Brain microvascular endothelial cell (primary cell): Measurements from ENCODE around the gene CRYBG3.

Experiments used
- DNase-seq: peaks from one replicate; pipeline ENCODE4 v3.0.0-alpha.2; 2020
- H3K27ac ChIP-seq: fragments of 250-450 bp; sonication (Bioruptor Pico); 2 replicates; pipeline ENCODE4 v1.5.1; 2020; ENCODE audit warnings: mild to moderate bottlenecking, moderate library complexity
- H3K27me3 ChIP-seq: fragments of 250-450 bp; sonication (Bioruptor Pico); replicated peaks from 2 replicates; pipeline ENCODE4 v1.5.1; 2020; ENCODE audit warnings: mild to moderate bottlenecking
- H3K36me3 ChIP-seq: fragments of 250-450 bp; sonication (Bioruptor Pico); replicated peaks from 2 replicates; pipeline ENCODE4 v1.5.1; 2020; ENCODE audit warnings: mild to moderate bottlenecking
- H3K4me3 ChIP-seq: 2 replicates; pipeline ENCODE4 v1.5.1; 2011; ENCODE audit warnings: low read depth, mild to moderate bottlenecking, control low read depth, low read length, moderate library complexity
- CTCF ChIP-seq: IDR thresholded peaks from 2 replicates; pipeline ENCODE4 v1.5.1; 2011; ENCODE audit warnings: low read depth, mild to moderate bottlenecking, moderate library complexity, low read length, control low read depth, inconsistent platforms; ENCODE audit errors: missing control alignments
- in situ Hi-C: cut with HindIII; loops from 2 replicates; pipeline ENCODE4 v1.10.0; 2017; ENCODE audit warnings: low sequenced_read_pairs, low pct_ligation_motif_present

The CRYBG3 gene

GRCh38 chr3:97940034-97940433 is 118.2 kb downstream of the CRYBG3 start:
- Histone ChIP-seq H3K27me3 (no peaks in the 10 kb centered on the region), H3K36me3 (peaks cover 7% of the 10 kb centered on the region), H3K27ac (no peak overlapping the region), H3K4me3 (no peak overlapping the region)
- TF ChIP-seq CTCF = no peak
- in situ Hi-C loops = no loop called here
- no peak for DNase-seq

- H3K4me3 ChIP-seq = no peak overlapping the region
- H3K36me3 ChIP-seq = peaks cover 27% of the 10 kb centered on the region
- no peaks in the 10 kb centered on the region for H3K27me3 ChIP-seq
- no peak overlapping the region for H3K27ac ChIP-seq
- no peak for TF ChIP-seq CTCF
- no peak for DNase-seq
- in situ Hi-C loops = no loop called here
Observed at GRCh38 chr3:97942801-97943546, 121.2 kb downstream of the CRYBG3 start.

- Histone ChIP-seq H3K27me3 (no peaks in the 10 kb centered on the region), H3K27ac (no peak overlapping the region), H3K4me3 (no peak overlapping the region), H3K36me3 (peaks cover 66% of the 10 kb centered on the region)
- in situ Hi-C loops = no loop called here
- no peak for TF ChIP-seq CTCF
- no peak for DNase-seq
Observed at GRCh38 chr3:97948351-97949109, 126.7 kb downstream of the CRYBG3 start.

GRCh38 chr3:97949110-97949485 is 127.3 kb downstream of the CRYBG3 start:
- in situ Hi-C loops = no loop called here
- TF ChIP-seq CTCF = no peak
- H3K27me3 ChIP-seq = no peaks in the 10 kb centered on the region
- DNase-seq = no peak
- H3K4me3 ChIP-seq = no peak overlapping the region
- no peak overlapping the region for H3K27ac ChIP-seq
- H3K36me3 ChIP-seq = peaks cover 71% of the 10 kb centered on the region

- in situ Hi-C loops = no loop called here
- Histone ChIP-seq H3K27me3 (no peaks in the 10 kb centered on the region), H3K36me3 (peaks cover 72% of the 10 kb centered on the region), H3K4me3 (no peak overlapping the region), H3K27ac (no peak overlapping the region)
- TF ChIP-seq CTCF = no peak
- no peak for DNase-seq
Observed at GRCh38 chr3:97949743-97950142, 127.9 kb downstream of the CRYBG3 start.
